CMK (cell line): ENCODE data around the gene PCNX3.

Experiments
- DNase-seq: peaks from one replicate; pipeline ENCODE4 v3.0.0-alpha.2; 2010; ENCODE audit warnings: low read depth

PCNX3 gene

GRCh38 chr11:65640483-65641296 lies 25.1 kb downstream of the PCNX3 start:
- DNase-seq: peak; percentile 90

- no peak for DNase-seq
These were observed 25.9 kb downstream of the PCNX3 start for GRCh38 chr11:65641297-65642013.

GRCh38 chr11:65642014-65642671 lies 26.6 kb downstream of the PCNX3 start:
- DNase-seq: no peak

GRCh38 chr11:65643971-65644370 lies 28.4 kb downstream of the PCNX3 start:
- no peak for DNase-seq

DNA sequence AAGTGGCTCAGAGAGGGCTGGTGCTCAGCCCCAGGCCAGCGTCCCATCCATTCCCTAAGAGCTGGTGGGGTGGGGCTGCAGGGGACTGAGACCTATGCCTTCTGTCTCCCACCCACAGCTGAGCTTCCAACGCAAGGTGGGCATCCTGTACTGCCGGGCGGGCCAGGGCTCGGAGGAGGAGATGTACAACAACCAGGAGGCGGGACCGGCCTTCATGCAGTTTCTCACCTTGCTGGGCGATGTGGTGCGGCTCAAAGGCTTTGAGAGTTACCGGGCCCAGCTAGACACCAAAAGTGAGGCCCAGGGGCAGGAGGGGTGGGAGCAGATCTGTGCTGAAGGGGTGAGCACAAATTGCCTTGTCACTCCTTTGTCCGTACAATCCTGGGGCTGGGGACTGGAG lies 29.3 kb downstream of the PCNX3 start:
- no peak for DNase-seq

- no peak for DNase-seq
These were observed 30.1 kb downstream of the PCNX3 start for GRCh38 chr11:65645710-65646109.

DNA sequence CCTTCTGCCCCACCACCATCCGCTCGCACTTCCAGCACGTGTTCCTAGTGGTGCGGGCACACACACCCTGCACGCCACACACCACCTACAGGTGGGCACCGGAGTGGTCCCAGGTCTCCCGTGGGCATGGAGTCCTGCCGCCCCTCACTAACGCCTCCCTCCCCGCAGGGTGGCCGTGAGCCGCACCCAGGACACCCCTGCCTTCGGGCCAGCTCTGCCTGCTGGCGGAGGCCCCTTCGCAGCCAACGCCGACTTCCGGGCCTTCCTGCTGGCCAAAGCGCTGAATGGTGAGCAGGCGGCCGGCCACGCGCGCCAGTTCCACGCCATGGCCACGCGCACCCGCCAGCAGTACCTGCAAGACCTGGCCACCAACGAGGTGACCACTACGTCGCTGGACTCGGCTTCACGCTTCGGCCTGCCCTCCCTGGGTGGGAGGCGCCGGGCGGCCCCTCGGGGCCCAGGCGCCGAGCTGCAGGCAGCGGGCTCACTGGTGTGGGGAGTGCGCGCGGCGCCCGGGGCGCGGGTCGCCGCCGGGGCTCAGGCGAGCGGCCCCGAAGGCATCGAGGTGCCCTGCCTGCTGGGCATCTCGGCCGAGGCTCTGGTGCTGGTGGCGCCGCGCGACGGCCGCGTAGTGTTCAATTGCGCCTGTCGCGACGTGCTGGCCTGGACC lies 30.8 kb downstream of the PCNX3 start:
- DNase-seq: no peak

- no peak for DNase-seq
These were observed 31.6 kb downstream of the PCNX3 start for GRCh38 chr11:65646958-65647701.

GRCh38 chr11:65648997-65649493 lies 33.5 kb downstream of the PCNX3 start:
- DNase-seq: no peak

- no peak for DNase-seq
These were observed 34.3 kb downstream of the PCNX3 start for GRCh38 chr11:65649656-65650546.

DNA sequence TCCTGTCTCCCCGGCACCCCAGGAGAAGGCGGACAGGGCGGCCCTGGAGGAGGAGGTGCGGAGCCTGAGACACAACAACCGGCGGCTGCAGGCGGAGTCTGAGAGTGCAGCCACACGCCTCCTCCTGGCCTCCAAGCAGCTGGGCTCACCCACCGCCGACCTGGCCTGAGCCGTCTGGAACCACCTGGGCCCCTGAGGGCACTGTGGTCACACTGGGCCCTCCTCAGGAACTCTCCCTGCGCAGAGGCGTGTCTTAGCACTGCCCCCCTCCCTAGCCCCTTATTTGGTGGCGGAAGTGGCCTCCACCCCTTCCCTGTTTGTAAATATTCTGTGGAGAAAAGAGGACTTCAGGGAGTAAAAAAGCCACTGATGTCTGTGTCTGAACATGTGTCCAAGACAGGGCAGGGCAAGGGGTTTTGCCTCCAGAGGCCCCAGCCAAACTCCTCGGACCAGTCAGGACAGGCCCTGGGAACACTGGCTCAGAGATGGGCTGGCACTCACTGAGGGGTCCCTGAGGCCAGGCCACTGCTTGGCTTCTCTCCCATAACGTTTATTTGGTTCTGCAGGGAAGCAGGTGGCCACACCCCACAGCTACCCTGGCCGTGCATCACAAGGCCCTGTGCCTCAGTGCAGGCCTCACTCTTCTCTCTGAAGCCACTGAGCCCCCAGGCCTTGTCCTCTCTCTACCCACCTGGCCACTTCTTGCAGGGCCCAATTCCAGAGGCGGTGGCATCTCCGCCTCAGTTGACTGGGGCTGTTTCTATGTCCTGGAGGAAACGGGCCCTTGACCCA lies 35.2 kb downstream of the PCNX3 start:
- DNase-seq: no peak

DNA sequence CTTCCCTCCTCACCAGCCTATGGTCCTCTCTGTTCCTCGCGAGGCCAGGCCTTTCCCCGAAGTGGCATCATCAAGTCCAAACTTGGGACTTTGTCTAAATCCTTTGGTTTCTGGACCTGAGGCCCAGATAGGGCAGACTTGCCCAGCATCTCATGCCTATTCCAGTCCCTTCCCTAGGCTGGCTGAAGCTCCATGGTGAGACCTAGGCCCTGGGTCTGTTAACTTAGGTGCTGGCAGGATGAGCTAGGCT lies 35.7 kb downstream of the PCNX3 start:
- no peak for DNase-seq

GRCh38 chr11:65651589-65652510 lies 36.3 kb downstream of the PCNX3 start:
- DNase-seq: peak; percentile 71

- peak; percentile 92 for DNase-seq
These were observed 37.1 kb downstream of the PCNX3 start for GRCh38 chr11:65652511-65653228.

DNA sequence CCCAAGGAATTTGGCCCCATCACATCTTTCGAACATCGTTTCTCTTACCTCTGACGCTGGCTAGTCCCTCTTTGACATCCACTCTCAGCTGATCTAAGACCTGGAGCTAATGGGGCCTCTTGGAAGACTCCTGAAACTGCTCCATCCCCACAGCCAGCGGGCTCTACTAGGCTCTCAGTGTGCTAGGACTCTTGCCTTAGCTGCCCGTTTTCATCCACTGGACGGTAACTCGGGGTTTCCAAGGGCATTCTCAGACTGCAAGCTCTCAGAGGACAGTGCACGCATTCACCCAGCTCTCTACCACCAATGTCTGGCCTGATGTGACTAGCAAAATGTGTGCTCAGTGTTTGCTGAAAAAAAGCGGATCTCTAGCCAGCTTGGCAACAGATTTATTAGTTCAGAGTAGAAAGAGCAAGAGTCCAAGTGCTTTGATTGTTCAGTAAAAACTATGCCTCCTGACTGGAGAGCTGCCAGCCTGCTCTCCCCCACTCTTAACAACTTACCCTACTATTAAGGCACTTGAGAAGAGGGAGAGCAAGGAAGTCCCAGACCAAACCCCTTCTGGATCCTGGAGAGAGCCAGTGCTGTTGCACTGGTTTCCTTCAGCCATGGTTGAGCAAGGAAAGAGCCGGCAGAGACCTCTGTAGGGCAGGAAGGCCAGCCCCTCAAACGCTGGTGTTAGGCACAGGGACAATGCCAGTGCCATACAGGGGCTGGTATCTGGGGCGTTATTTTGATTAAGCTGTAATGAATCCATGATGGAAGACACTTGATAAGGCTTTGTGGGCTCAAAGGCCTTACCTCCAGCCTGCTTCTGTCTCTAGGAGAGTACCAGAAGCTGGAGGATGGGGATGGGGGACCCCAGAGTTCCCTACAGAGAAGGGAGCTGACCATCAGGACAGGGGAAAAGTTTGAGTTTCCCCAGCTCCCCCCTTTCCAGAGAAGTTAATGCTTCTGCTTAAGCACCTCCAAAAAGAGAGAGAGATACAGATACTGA lies 38.0 kb downstream of the PCNX3 start:
- DNase-seq: no peak

- no peak for DNase-seq
These were observed 39.1 kb downstream of the PCNX3 start for GRCh38 chr11:65654375-65655349.
